Measurements from ENCODE around the gene GRM1. TPM values are rescaled to one million over a fixed set of nuclear protein-coding genes. Genes with fewer than 3 reads are reported as not detected.

The GRM1 gene
- total RNA-seq = under 0.01 TPM in 2 replicates

GRCh38 chr6:146028851-146029572 lies at the start of gene GRM1:
Gene GRM1 (plus strand): TSS chr6:146029062. CDS start chr6:146029518, 456 bp downstream.

Small RNA genes within 50 kb of the gene (small RNA-seq; reads per million reads assigned to genes)
- gene RNA5SP222 = not detected

Other genes with a start within 250 kb of the GRM1 start
- gene FBXO30, start 214.3 kb upstream of the GRM1 start, total RNA-seq = 21.1 and 24.1 TPM in 2 replicates
- 31.9 and 33.0 TPM in 2 replicates for gene SHPRH, start 64.7 kb upstream of the GRM1 start, total RNA-seq

All from thoracic aorta endothelial cell (primary cell).